IgD-negative memory B cell (primary cell): ENCODE results near the gene ETAA1. TPM values are rescaled to one million over a fixed set of nuclear protein-coding genes. Genes with fewer than 3 reads are reported as not detected.

Experiments
- H3K27ac Mint-ChIP-seq, 3 donors: one replicate each; pipeline ENCODE4 v1.8.0; 2020 to 2022; ENCODE audit warnings: mild to moderate bottlenecking in 3 of 3, mixed read lengths in 3 of 3, moderate library complexity in 1 of 3
- H3K27me3 Mint-ChIP-seq: one replicate; pipeline ENCODE4 v1.8.0; 2021; ENCODE audit warnings: mixed read lengths
- H3K36me3 Mint-ChIP-seq: one replicate; pipeline ENCODE4 v1.8.0; 2020; ENCODE audit warnings: mild to moderate bottlenecking, mixed read lengths
- H3K4me1 Mint-ChIP-seq, 3 donors: one replicate each; pipeline ENCODE4 v1.8.0; 2020 to 2022; ENCODE audit warnings: mixed read lengths in 3 of 3, mild to moderate bottlenecking in 1 of 3
- H3K4me3 Mint-ChIP-seq, 4 donors: one replicate each; pipeline ENCODE4 v1.8.0; 2020 to 2022; ENCODE audit warnings: mild to moderate bottlenecking in 4 of 4, mixed read lengths in 4 of 4, moderate library complexity in 3 of 4
- H3K9me3 Mint-ChIP-seq, 3 donors: one replicate each; pipeline ENCODE4 v1.8.0; 2020 to 2021; ENCODE audit warnings: mixed read lengths in 3 of 3, mild to moderate bottlenecking in 1 of 3
- polyA plus RNA-seq: library from polyadenylated mRNA; unstranded; fragments of 300-500 nt; fragmentation: Illumina TruSeq; gene quantifications from one replicate; pipeline ENCODE4 v1.2.3, GENCODE V29; 2021

The ETAA1 gene
- polyA plus RNA-seq, result 6.5 TPM

- Mint-ChIP-seq H3K27ac (peak within 1 kb of the TSS; percentile 89 to 99 (median 93)), H3K4me3 (peak within 1 kb of the TSS; percentile 96 to 99 (median 97)), H3K9me3 (no peaks in the 10 kb centered on the region), H3K27me3 (no peaks in the 10 kb centered on the region), H3K4me1 (peaks cover 10 to 16% (median 15%) of the 10 kb centered on the region in 3 donors), H3K36me3 (peaks cover 2% of the 10 kb centered on the region)
Measured at GRCh38 chr2:67397143-67397986, at the start of gene ETAA1. Gene ETAA1, plus strand, starts transcription at chr2:67397333. Its CDS starts 116 bp downstream, at chr2:67397449.

- Mint-ChIP-seq H3K9me3 (peaks cover 0 to 7% (median 1%) of the 10 kb centered on the region in 3 donors), H3K4me1 (peaks cover 0 to 2% (median 0%) of the 10 kb centered on the region in 3 donors), H3K27ac (no peak overlapping the region)
Measured at GRCh38 chr2:67366832-67367412, 30.2 kb upstream of the ETAA1 start.

DNA sequence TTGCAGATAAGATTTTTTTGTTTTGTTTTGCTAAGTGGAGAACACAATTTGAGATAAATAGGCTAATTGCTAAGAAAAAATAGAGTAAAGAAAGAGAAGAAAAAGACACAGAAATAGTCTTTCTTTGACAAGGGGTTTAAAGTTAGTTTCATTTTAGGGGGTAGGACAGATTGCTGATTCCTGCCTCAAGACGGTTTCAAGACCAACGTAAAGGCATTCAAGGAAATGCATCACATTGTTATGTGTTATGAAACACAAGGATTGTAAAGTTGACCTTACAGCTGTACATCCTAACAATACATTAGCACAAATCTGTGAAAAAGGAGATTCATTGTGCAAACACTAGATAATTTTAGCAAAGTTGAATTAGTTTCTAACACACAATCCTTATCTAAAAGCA is 22.7 kb upstream of the ETAA1 start:
- H3K4me3 Mint-ChIP-seq, result peak overlapping the region in 1 of 4 donors; percentile 68
- no peak overlapping the region for H3K27ac Mint-ChIP-seq
- peaks cover 0 to 11% (median 2%) of the 10 kb centered on the region in 3 donors for H3K9me3 Mint-ChIP-seq
- no peaks in the 10 kb centered on the region for H3K4me1 Mint-ChIP-seq
- no peaks in the 10 kb centered on the region for H3K27me3 Mint-ChIP-seq
- H3K36me3 Mint-ChIP-seq, result peaks cover 2% of the 10 kb centered on the region

More at GRCh38 chr2:67366832-67367412, 30.2 kb upstream of the ETAA1 start:
- H3K36me3 Mint-ChIP-seq, result no peaks in the 10 kb centered on the region
- no peak overlapping the region for H3K4me3 Mint-ChIP-seq
- no peaks in the 10 kb centered on the region for H3K27me3 Mint-ChIP-seq

DNA sequence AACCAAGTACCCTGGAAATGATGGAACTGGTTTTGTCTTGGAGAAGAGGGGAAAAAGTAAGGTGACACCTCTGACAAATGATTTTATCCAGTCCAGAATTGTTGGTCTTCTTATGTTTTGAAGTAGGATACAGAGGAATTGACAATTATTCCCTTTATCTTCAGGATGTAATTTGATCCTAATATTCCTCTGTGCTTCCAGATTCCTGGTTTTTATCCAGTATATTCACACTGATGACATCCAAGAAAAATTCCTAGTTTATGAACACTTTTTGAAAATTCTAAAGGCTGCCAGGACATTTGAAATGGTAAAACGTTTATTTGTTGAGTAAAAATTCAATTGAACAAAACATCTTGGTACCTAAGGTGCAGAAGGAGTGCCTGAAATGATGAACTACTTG is 22.2 kb upstream of the ETAA1 start:
- Mint-ChIP-seq H3K4me1 (no peaks in the 10 kb centered on the region), H3K36me3 (peaks cover 2% of the 10 kb centered on the region), H3K4me3 (no peak overlapping the region), H3K27ac (peak overlapping the region in 1 of 3 donors; percentile 17), H3K9me3 (peaks cover 0 to 11% (median 2%) of the 10 kb centered on the region in 3 donors), H3K27me3 (no peaks in the 10 kb centered on the region)

DNA sequence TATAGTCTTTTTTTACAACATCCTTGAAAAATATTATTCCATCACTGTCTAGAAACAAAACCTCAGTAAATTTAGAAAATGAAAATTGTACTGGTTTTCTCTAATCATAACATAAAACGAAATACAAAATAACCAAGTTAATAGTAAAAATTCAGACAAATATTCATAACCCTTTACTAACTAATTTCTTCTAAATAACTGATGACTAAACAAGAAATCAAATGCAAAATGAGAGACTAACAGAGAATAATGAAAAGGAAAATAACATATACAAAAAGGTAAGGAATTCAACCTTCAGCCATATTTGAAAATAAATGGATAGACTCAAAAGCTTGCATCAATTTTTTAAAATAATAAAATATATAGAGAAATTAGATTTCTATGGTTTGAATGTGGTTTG is 18.6 kb upstream of the ETAA1 start:
- peaks cover 2% of the 10 kb centered on the region for H3K36me3 Mint-ChIP-seq
- H3K4me1 Mint-ChIP-seq, result no peaks in the 10 kb centered on the region
- no peak overlapping the region for H3K27ac Mint-ChIP-seq
- H3K4me3 Mint-ChIP-seq, result no peak overlapping the region
- H3K9me3 Mint-ChIP-seq, result peaks cover 0 to 3% (median 0%) of the 10 kb centered on the region in 3 donors
- H3K27me3 Mint-ChIP-seq, result no peaks in the 10 kb centered on the region

- H3K27me3 Mint-ChIP-seq, result no peaks in the 10 kb centered on the region
Measured at GRCh38 chr2:67379048-67379447, 18.1 kb upstream of the ETAA1 start.

DNA sequence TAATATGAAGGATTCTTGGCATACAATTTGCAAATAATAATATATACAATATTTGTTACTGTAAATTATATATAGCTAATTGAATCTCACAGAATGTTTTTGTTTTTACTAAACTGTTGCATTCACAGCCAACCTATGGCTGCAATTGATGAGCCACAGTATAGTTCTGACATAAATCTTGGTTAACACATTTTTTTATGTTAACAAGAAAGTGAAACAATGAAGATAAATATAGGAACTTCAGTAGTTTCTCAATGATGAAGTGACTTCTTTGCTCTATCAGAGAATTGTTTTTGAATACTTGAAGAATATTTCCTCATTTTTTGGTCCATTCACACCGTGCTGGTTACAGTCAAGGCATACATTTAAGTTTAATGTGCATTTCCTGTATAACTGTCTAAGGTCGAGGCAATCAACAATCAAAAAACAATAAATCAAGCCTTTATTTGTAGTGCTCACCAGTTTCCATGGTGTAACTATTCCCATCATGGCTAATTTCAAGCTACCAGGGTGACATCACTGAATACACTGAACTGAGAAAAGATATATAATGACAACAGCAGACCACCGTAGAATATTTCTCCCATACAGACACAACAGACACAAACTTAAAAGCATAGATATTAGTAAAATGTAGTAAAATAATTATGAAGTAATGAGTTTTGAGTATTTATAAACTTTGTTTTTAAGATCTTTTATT is 12.9 kb upstream of the ETAA1 start:
- no peaks in the 10 kb centered on the region for H3K4me1 Mint-ChIP-seq
- H3K9me3 Mint-ChIP-seq, result no peaks in the 10 kb centered on the region
- no peak overlapping the region for H3K27ac Mint-ChIP-seq
- no peaks in the 10 kb centered on the region for H3K27me3 Mint-ChIP-seq
- H3K4me3 Mint-ChIP-seq, result no peak overlapping the region
- no peaks in the 10 kb centered on the region for H3K36me3 Mint-ChIP-seq

More at GRCh38 chr2:67379048-67379447, 18.1 kb upstream of the ETAA1 start:
- Mint-ChIP-seq H3K4me3 (no peak overlapping the region), H3K36me3 (peaks cover 2% of the 10 kb centered on the region), H3K4me1 (no peaks in the 10 kb centered on the region), H3K9me3 (peaks cover 0 to 3% (median 0%) of the 10 kb centered on the region in 3 donors), H3K27ac (no peak overlapping the region)

DNA sequence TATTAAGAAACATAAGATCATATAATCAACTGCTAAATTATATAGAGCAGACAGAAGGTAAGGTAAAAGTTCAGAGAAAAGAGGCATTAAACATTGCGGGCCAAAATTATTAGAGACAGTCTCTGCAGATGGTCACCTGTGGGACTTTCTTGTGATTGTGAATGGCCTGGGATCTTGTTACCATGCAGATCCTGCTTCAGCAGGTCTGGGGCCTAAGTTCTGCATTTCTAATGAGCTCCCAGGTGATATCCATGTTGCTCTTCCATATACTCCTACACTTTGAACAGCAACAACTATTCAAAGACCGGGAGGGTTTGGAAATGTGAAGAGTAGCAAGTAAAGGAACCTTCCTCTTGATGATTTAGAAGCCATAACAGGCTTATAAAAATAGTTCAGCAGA is 8.5 kb upstream of the ETAA1 start:
- Mint-ChIP-seq H3K4me3 (no peak overlapping the region), H3K27ac (no peak overlapping the region), H3K36me3 (no peaks in the 10 kb centered on the region), H3K27me3 (peaks cover 1% of the 10 kb centered on the region), H3K4me1 (no peaks in the 10 kb centered on the region), H3K9me3 (no peaks in the 10 kb centered on the region)

DNA sequence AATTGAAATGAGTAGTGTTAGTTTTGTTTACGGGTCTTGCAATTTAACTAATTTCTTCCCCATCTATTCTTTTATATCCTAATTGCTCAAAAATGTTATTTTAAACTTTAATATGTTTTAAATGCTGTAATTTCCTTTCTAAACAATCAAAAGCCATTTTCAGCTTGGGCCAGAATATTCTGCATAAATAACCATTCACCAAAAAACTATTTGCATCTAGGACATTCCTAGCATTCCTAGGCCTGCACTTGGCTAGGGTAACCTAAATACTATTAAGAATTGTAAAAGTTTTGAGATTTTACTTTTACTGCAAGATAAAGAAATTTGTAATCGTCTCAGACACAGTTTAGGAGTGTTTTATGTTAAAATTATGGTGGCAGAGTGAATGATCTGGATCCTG is 7.8 kb upstream of the ETAA1 start:
- H3K9me3 Mint-ChIP-seq, result no peaks in the 10 kb centered on the region
- H3K4me1 Mint-ChIP-seq, result no peaks in the 10 kb centered on the region
- no peak overlapping the region for H3K27ac Mint-ChIP-seq
- H3K27me3 Mint-ChIP-seq, result peaks cover 1% of the 10 kb centered on the region
- H3K4me3 Mint-ChIP-seq, result no peak overlapping the region
- H3K36me3 Mint-ChIP-seq, result no peaks in the 10 kb centered on the region

DNA sequence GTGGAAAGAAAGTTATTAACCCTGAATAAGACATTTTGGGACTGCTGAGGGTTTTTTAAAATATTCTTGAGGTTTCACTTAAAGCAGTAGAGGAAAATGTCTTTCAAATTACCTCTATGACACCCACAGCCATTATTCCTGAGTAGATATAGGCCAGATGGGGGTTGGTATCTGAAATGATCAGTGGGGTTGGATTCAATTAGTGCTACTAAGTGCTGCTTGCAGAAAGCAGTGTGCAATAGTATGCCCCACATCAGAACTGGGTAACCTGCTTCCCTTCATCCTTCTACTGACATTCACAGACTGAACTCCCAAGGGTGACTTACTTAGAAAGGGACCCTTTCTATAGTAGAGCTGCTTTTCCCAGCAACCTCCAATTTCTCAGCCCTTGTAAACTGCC is 7.3 kb upstream of the ETAA1 start:
- no peaks in the 10 kb centered on the region for H3K9me3 Mint-ChIP-seq
- H3K36me3 Mint-ChIP-seq, result peaks cover 2% of the 10 kb centered on the region
- H3K4me1 Mint-ChIP-seq, result no peaks in the 10 kb centered on the region
- H3K27ac Mint-ChIP-seq, result no peak overlapping the region
- H3K4me3 Mint-ChIP-seq, result no peak overlapping the region
- peaks cover 1% of the 10 kb centered on the region for H3K27me3 Mint-ChIP-seq

DNA sequence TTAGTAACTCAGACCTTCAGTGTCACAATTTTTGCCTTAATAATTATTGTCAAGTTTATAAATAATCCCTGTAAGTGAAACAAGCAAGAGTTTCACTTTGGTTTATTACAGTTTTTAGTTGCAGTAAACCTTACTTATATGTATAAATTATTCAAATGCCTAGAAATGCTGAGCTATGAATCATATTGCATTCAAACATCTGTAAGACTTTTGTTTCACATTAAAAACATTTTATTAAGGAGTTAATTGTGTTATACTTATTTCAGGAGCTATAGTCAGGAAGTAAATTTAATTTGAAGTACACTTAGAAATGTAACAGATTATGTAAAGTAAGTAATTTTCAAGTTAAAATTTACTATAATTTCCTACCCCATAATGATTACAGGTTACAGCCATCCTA is 3.9 kb upstream of the ETAA1 start:
- Mint-ChIP-seq H3K4me3 (no peak overlapping the region), H3K36me3 (peaks cover 2% of the 10 kb centered on the region), H3K4me1 (peaks cover 8 to 16% (median 11%) of the 10 kb centered on the region in 3 donors), H3K9me3 (no peaks in the 10 kb centered on the region), H3K27ac (no peak overlapping the region), H3K27me3 (peaks cover 1% of the 10 kb centered on the region)

DNA sequence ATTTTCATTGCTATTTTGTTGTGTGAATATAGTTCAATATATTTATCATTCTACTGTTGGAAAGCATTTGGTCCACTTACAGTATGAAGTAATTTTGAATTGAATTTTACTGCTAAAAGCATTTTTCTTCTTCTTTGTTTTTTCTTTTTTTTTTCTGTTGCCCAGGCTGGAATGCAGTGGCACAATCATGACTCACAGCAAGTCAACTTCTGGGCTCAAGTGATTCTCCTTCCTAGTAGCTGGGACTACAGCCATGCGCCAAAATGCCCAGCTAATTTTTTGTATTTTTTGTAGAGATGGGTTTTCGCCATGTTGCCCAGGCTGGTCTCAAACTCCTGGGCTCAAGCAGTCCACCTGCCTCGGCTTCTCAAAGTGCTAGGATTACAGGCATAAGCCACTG is 2.4 kb upstream of the ETAA1 start:
- Mint-ChIP-seq H3K4me1 (peaks cover 8 to 16% (median 11%) of the 10 kb centered on the region in 3 donors), H3K27ac (no peak overlapping the region), H3K27me3 (peaks cover 1% of the 10 kb centered on the region)

DNA sequence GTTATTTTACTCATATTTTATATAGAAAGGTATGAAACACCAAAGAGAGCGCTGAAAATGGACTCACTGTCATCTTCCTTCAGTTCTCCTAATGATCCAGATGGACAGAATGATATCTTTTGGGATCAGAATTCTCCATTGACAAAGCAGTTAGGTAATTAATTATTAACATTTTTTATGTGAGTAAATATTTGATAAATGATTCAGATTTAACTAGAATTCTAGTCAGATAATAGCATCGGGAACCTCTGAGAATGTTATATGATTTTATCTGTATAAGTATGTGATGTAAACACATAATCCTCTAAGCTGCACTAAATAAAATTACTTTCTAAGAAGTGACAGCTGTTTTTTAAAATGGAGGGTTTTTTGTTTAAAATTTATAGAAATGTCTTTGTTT is 2.0 kb downstream of the ETAA1 start:
- Mint-ChIP-seq H3K4me1 (peaks cover 10 to 16% (median 15%) of the 10 kb centered on the region in 3 donors), H3K4me3 (peak overlapping the region in 2 of 4 donors; percentile 37 to 96)

More for the DNA sequence above, 2.4 kb upstream of the ETAA1 start:
- peak overlapping the region in 1 of 4 donors; percentile 79 for H3K4me3 Mint-ChIP-seq
- H3K9me3 Mint-ChIP-seq, result no peaks in the 10 kb centered on the region
- H3K36me3 Mint-ChIP-seq, result peaks cover 2% of the 10 kb centered on the region

DNA sequence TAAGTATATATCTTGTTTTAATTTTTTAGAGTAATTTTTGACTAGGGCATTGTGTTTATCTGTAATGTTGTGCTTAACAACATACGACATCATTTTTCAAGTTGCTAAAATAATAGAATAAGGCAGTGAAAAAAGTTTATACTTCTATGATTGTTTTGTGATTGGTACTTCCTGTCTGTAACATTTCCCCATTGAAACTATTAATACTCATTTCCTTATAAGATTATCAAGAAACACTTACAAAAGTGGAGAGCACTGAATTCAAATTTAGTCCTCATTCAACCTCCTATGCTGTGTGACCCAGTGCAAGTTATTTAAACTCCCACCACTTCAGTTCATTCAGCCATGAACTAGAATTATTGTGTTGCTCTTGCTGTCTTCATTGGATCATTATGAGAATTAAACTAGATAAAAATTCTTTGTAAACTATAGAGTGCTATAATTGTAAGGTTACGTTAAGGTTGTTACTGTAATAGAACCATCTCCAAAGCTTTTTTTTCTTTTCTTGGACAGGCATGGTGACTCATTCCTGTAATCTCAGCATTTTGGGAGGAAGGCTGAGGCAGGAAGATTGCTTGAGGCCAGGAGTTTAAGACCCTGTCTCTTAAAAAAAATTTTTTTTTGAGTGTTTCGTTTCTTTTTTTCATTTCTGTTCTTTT is 2.8 kb downstream of the ETAA1 start:
- peaks cover 10 to 18% (median 16%) of the 10 kb centered on the region in 3 donors for H3K4me1 Mint-ChIP-seq
- H3K36me3 Mint-ChIP-seq, result peaks cover 6% of the 10 kb centered on the region
- H3K27ac Mint-ChIP-seq, result no peak overlapping the region
- H3K4me3 Mint-ChIP-seq, result peak overlapping the region in 1 of 4 donors; percentile 70
- H3K9me3 Mint-ChIP-seq, result no peaks in the 10 kb centered on the region
- H3K27me3 Mint-ChIP-seq, result no peaks in the 10 kb centered on the region

More for the DNA sequence above, 2.0 kb downstream of the ETAA1 start:
- Mint-ChIP-seq H3K27ac (no peak overlapping the region), H3K36me3 (peaks cover 2% of the 10 kb centered on the region), H3K9me3 (no peaks in the 10 kb centered on the region), H3K27me3 (no peaks in the 10 kb centered on the region)
